GF-D8 (cell line): ENCODE results near the gene PHETA2.
"Not testable (repeated sequence)": the region's sequence is repeated elsewhere in the genome, so short reads cannot be mapped to it uniquely, and the experiment has no call there.

Experiments
- DNase-seq: peaks from one replicate; lab custom pipeline; 2025; lab: John Stamatoyannopoulos, UW

The PHETA2 gene

DNA sequence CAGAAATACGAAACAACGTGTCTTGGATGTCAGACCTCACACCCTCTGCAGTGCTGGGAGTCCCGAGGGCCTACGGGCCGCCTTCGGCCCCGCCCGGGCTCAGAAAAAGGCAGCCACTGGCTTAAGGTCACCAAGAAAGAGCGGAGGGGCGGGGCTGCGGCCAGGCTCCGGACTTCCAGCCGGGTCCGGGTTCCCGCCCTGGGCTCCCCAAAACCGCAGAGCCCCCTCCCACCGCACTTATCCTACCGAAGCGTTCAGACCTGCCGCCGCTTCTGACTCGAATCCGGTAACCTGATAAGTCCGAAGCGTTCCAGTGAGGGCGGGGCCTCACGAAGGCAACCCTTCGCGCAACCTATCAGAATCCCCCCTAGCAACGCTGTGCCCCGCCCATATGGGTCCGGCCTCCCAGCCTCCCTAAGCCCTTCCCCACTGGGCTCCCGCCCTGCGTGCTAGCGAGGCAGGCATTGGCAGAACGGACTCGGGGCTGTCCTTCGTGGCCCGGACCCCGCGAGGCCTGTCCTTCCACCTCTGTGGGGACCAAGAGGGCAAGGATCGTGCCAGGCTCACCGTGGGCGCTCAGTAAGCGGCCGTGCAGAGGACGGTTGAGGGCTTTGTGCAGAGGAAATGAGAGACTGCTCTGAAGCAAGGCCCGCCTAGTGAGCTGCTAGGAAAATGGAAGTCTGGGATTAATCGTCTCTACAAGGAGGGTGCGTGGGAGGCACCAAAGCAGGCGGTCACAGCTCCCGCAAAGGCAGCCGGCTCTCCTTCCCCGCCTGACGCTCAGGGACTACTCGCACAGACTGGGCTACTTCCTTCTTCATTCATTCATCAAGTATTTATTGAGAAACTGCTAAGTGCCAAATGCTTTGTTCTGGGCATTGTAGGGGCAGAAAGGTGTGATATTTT lies 3.3 kb upstream of the PHETA2 start, which contains the start of gene NAGA:
TSS of gene NAGA (minus strand) at position 296 of the 906 bp plus-strand sequence. CDS start 515 bp downstream, outside the sequence.
- DNase-seq: peak; percentile 94

DNA sequence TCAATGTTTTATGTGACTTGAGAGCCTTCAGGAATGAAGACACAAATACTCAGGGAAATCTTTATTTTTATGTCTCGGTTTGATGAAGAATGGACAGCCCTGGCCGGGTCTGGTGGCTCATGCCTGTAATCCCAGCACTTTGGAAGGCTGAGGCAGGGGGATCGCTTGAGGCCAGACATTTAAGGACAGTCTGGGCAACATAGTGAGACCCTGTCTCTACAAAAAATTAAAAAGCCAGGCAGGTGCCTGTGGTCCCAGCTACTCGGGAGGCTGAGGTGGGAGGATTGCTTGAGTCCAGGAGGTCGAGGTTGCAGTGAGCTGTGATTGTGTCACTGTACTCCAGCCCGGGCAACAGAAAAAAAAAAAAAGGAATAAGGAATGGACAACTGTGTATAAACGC lies 2.5 kb upstream of the PHETA2 start:
- not testable (repeated sequence) for DNase-seq

DNA sequence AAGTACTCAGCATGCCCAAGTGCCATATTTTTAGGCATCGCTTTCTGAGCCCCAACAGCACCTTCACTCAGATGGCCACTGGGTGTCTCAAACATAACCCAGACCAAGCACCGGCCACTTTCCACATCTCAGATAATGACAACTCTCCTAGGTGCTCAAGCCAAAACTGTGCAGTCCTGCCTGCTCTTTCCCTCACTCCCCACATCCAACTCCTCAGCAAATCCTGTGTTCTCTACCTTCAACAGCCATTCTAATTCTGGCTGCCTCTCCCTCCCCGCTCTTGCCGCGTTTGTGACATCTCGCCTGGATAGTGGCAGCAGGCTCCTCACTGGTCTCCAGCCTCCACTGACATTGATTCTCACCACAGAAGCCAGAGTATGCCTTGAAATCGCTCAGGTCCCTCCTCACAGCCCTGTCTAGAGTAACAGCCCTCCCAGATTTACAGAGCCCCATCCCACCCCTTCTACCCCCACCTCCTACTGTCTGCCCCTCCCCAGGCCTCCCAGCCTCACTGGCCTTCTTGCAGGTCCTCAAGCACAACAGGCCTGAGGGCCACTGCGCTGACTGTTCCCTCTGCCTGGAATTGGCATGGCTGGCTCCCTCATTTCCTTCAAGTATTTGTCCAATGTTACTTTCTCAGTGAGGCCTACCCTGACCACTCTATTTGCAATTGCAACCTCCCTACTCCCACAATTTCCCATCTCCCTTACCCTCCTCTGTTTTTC lies 1.3 kb upstream of the PHETA2 start:
- no peak for DNase-seq

- DNase-seq: no peak
Observed at GRCh38 chr22:42073621-42074041, 417 bp upstream of the PHETA2 start.

DNA sequence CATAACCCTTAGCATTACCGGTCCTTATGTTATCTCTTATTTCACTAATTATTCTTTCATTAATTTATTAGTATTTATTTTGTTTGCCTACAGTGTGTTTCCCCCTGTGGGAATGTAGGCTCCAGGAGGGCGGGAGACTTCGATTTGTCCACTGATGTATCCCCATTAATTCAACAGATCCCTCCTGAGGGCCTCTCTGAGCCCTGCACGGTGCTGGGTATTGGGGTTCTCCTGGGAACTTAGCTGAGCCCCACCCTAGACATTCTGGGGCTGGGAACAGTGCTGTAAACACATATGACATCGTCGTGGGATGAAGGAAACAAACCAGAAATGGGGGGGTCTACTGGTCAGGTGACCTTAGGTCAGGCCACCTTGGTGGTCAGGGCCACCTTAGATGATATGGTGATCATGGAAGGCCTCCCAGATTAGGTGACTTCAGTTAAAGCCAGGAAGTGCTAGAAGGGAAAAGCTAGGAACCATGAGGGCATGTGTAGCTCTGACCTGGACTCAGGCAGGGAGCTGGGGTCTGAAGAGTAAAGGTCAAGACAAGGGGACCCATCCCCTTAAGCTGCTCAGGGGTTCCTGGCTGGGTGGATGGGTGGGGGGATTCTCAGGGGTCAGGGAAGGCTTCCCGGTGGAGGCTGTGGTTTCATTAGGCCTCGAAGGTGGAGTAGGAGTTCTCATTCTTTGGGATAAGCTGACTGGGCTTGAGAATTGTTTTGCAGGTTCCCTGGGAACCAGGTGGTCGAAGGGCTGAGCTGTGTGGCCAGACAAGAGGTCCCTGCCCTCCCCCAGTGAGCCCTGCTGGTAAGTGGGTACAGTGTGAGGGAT lies 1.0 kb downstream of the PHETA2 start:
- no peak for DNase-seq

DNA sequence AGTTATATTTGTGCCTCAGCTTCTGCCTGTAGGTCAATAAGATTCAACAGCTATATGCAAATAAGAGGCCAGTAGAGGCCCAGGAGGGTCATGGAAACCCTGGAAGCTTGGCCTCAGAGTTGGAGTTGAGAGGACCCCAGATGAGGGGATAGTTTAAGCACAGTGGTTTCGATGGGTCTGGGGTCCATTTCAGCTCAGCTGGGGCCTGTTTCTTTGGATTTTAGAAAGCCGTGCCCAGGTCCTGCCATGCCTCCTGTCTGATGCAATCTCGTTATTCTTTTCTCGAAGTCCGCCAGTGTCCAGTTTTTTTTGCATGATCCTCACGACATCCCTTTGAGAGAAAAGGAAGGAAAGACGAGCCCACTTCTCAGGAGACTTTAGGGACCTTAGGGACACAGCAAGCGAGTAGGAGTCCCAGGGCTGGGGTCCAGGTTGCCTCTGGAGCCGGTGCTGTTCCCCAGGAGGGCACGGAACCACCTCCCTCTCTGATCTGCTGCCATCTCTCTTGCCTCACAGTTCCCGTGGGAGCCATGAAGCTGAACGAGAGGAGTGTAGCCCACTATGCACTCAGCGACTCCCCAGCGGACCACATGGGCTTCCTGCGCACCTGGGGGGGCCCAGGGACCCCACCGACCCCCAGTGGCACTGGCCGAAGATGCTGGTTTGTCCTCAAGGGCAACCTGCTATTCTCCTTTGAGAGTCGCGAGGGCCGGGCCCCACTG lies 2.9 kb downstream of the PHETA2 start:
- no peak for DNase-seq

- no peak for DNase-seq
Observed at GRCh38 chr22:42077486-42078125, 3.6 kb downstream of the PHETA2 start.

DNA sequence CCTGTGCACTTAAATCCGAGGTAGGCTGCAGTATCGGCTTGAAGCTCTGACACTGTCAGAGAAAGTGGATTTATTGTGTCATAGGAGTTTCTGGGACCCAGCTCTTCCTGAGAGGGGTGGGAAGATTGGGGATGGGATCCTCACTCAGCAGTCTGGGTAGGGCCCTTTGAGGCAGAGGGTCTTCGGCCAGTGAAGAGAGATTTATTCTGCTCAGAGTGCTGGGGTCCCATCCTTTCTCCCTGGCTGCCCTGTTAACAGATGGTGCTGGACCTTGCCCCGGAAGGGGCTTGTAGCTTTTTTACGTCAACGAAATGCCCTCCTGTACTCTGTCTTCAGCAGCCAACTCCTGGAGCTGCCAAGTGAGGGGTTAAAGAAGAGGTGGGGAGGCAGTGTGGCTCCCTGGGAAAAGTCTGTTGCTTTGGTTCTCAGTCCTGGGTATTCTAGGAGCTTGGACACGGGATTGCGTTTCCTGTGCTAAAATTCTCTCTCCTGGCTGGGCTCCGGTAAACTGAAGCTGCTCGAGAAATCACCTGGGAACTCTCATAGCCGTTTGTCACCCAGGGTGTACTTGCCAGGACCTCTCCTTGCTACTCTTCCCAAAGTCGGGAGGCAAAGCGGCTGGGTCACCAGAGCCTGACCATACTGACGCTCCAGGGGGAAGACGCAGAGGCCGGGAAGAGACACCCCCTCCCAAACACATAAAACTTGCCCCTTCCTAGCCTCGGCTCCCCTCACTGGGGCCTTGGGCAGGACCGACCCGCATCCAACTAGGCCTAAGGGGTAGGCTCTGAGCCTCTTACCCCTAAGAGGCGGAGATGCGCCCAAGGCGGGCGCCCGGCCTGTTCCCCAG lies 4.6 kb downstream of the PHETA2 start:
- no peak for DNase-seq

DNA sequence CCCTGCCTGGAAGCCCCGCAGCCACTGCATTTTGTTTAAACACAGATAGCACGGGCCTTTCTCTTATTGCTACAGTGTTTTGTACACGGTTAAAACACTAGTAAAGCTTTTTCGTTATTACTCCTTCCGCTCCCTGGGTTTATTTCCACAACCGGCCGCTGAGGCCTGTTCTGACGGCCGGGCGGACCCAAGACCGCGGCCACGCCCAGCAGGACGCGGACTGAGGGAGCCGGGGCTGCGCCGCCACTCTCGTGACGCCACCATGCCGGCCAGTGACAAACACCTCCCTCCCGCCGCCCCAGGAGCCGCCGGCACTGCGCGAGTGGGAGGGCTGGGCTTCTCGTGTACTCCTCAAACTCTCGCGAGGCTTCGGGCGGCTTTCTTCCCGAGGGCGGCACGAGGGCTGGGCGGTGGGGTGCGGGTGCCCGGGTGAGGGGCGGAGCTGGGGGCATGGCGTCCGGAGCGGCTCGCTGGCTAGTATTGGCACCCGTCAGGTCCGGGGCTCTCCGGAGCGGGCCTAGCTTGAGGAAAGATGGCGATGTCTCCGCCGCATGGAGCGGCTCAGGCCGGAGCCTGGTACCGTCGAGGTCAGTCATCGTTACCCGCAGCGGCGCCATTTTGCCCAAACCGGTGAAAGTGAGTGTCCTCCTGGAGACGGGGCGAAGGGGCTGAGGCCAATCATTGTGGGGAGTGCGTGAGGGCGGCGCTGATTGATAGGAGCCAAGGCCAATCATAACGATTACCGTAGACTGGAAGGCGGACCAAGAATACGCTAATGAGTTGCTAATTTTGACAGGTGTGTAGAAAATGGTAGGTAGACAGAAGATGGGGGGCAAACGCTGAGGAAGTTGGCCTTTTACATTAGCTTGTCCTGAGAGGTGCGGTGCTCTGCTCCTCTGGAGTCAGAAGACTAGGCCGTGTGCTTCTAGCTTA lies 5.5 kb downstream of the PHETA2 start, which contains the start of gene SMDT1:
TSS of gene SMDT1 (plus strand) at position 382 of the 933 bp plus-strand sequence. CDS start at position 451, 69 bp downstream.
- DNase-seq: peak; percentile 88

GRCh38 chr22:42080287-42080686 lies 6.2 kb downstream of the PHETA2 start:
- DNase-seq: no peak

DNA sequence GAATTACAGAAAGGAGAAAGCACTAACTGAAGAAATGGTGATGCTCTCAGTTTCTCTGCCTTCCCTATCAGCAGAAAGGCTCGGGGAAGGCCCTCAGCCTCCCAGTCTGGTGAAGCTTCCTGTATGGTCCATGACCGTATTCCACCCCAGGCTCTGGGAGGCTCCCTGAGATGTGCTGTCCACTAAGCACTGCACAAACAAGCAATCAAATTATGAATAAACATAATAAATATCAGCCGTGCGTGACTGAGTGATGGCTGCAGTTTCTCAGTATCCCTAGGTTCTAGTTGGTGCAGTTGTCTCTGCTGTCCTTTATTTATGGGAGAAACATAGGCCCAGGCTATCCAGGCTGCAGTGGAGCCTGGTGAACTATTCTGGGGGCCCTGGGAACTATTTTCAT lies 9.1 kb downstream of the PHETA2 start:
- no peak for DNase-seq

DNA sequence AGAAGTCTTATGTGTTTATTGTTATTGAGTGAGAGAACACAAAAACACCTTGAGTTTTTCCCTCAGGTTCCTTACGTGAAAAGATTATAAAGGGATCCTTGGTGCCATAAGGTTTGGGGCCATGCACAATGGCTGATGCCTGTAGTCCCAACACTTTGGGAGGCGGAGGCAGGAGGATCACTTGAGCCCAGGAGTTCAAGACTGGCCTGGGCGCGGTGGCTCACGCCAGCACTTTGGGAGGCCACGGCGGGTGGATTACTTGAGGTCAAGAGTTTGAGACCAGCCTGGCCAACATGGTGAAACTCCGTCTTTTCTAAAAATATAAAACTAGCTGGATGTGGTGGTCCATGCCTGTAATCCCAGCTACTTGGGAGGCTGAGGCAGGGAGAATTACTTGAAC lies 10.8 kb downstream of the PHETA2 start:
- no peak for DNase-seq

DNA sequence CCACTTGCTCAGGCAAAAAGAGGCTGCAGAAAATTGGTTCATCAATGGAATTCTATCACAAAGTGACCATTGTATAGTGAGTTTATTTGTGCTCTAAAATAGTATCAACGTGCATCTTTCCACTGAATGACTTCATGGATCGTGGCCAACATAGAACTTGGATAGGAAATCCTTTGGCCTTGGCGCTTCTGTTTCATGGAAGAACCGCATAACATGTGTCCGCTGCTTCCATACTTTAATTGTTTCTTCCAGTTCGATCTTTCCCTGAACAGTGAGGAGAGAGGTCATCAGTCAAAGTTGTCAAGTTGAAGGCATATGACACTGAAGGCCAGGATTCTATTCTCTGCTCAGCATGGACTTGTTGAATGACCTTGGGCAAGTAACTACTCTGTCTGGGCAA lies 12.0 kb downstream of the PHETA2 start:
- DNase-seq: no peak

GRCh38 chr22:42090596-42091454 lies 16.8 kb downstream of the PHETA2 start, which contains the start of gene NDUFA6:
NDUFA6 (minus strand) TSS chr22:42090772; CDS start chr22:42090744, 28 bp downstream.
- DNase-seq: peak; percentile 98

GRCh38 chr22:42091455-42091782 lies 17.4 kb downstream of the PHETA2 start:
- no peak for DNase-seq

DNA sequence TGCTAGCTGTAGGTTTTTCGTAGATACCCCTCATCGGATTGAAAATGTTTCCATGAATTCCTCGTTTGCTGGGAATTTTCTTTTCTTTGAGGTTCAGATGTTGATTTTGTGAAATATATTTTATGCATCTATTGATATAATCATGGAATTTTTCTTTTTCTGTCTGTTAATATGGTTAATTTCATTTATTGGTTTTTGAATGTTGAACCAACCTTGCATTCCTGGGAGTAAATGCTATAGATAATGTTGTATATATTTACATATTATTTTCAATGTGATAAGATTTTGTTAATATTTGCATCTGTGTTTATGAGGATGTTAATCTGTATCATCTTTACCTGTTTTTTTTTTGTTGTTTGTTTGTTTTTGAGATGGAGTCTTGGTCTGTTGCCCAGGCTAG lies 27.2 kb downstream of the PHETA2 start:
- no peak for DNase-seq

- DNase-seq: not testable (repeated sequence)
Observed at GRCh38 chr22:42104332-42104860, 30.3 kb downstream of the PHETA2 start.

GRCh38 chr22:42108848-42109247 lies 34.8 kb downstream of the PHETA2 start:
- no peak for DNase-seq
